Osteocyte (in vitro differentiated cells): ENCODE measurements around the gene LYZL2. TPM values are rescaled to one million over a fixed set of nuclear protein-coding genes. Genes with fewer than 3 reads are reported as not detected.
"Not testable (repeated sequence)": the region's sequence is repeated elsewhere in the genome, so short reads cannot be mapped to it uniquely, and the experiment has no call there.

Source experiments
- DNase-seq: peaks from one replicate; pipeline ENCODE4 v3.0.0; 2021; ENCODE audit warnings: mixed read lengths; ENCODE audit not compliant: unreplicated experiment; ENCODE audit errors: extremely low spot score
- H3K27ac Mint-ChIP-seq: one replicate; pipeline ENCODE4 v1.8.0; 2021; ENCODE audit warnings: mild to moderate bottlenecking, mixed read lengths; ENCODE audit not compliant: unreplicated experiment
- H3K27me3 Mint-ChIP-seq: one replicate; pipeline ENCODE4 v1.8.0; 2021; ENCODE audit warnings: mixed read lengths; ENCODE audit not compliant: unreplicated experiment
- H3K36me3 Mint-ChIP-seq: one replicate; pipeline ENCODE4 v1.8.0; 2021; ENCODE audit warnings: mixed read lengths; ENCODE audit not compliant: unreplicated experiment
- H3K4me1 Mint-ChIP-seq: one replicate; pipeline ENCODE4 v1.8.0; 2021; ENCODE audit warnings: mixed read lengths; ENCODE audit not compliant: unreplicated experiment
- H3K4me3 Mint-ChIP-seq: one replicate; pipeline ENCODE4 v1.8.0; 2021; ENCODE audit warnings: mild to moderate bottlenecking, moderate library complexity, mixed read lengths; ENCODE audit not compliant: unreplicated experiment
- H3K9me3 Mint-ChIP-seq: one replicate; pipeline ENCODE4 v1.8.0; 2021; ENCODE audit warnings: mixed read lengths; ENCODE audit not compliant: unreplicated experiment
- total RNA-seq: library from RNA; stranded (reverse); gene quantifications from 2 replicates; pipeline ENCODE4 v1.2.1, GENCODE V29; 2021
- TF ChIP-seq, protein P1 (sequence below): fragments of 200-600 bp; sonication (generic); IDR thresholded peaks from 2 replicates; pipeline ENCODE4 v1.5.0; 2021; ENCODE audit warnings: antibody characterized with exemption, mild to moderate bottlenecking, moderate library complexity

Gene LYZL2
- total RNA-seq, 1 donor from 2014 or later = not detected

DNA sequence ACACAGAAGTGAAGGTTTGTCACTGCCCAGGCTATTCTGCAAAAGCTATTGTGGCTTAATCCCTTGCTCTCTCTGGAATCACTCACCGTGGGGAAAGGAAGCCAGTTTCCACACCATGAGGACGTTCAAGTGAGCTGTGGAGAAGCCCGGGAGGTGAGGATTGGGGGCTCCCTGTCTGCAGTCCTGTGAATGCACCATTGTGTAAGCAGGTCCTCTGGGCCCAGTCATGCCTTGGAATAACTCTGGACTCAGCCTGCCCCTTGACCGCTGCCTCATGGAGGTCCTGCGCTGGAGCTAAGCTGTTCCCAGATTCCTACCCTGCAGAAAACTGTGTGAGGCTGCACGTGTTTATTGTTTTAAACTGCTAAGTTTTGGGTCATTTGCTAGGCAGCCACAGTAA lies 33.5 kb downstream of the LYZL2 start:
- no peak overlapping the region for H3K4me3 Mint-ChIP-seq
- no peaks in the 10 kb centered on the region for H3K36me3 Mint-ChIP-seq

DNA sequence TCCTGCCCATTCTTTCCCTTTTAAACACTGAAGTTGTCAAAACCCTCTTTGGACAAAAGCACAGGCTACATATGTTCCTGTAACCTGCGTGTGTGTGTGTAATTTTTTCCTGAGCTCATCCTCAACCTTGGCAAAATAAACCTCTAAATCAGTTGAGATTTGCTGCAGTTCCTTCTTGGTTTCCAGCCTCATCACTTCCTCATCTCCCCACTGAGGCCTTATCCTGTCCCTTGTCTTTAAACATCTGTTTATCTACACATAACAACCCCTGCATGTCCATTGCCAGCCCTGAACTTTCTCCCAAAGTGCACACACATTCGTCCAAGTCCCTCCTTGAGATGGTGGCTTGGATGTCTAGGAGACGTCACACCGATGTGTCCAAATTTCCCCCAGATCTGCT lies 35.5 kb downstream of the LYZL2 start:
- Mint-ChIP-seq H3K4me3 (no peak overlapping the region), H3K27ac (no peak overlapping the region)

More for the DNA sequence above, 33.5 kb downstream of the LYZL2 start:
- DNase-seq = no peak
- no peak overlapping the region for H3K27ac Mint-ChIP-seq
- peaks cover 18% of the 10 kb centered on the region for H3K27me3 Mint-ChIP-seq
- H3K4me1 Mint-ChIP-seq = peaks cover 17% of the 10 kb centered on the region
- H3K9me3 Mint-ChIP-seq = no peaks in the 10 kb centered on the region
- TF ChIP-seq, protein P1, sequence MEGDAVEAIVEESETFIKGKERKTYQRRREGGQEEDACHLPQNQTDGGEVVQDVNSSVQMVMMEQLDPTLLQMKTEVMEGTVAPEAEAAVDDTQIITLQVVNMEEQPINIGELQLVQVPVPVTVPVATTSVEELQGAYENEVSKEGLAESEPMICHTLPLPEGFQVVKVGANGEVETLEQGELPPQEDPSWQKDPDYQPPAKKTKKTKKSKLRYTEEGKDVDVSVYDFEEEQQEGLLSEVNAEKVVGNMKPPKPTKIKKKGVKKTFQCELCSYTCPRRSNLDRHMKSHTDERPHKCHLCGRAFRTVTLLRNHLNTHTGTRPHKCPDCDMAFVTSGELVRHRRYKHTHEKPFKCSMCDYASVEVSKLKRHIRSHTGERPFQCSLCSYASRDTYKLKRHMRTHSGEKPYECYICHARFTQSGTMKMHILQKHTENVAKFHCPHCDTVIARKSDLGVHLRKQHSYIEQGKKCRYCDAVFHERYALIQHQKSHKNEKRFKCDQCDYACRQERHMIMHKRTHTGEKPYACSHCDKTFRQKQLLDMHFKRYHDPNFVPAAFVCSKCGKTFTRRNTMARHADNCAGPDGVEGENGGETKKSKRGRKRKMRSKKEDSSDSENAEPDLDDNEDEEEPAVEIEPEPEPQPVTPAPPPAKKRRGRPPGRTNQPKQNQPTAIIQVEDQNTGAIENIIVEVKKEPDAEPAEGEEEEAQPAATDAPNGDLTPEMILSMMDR = no peak

DNA sequence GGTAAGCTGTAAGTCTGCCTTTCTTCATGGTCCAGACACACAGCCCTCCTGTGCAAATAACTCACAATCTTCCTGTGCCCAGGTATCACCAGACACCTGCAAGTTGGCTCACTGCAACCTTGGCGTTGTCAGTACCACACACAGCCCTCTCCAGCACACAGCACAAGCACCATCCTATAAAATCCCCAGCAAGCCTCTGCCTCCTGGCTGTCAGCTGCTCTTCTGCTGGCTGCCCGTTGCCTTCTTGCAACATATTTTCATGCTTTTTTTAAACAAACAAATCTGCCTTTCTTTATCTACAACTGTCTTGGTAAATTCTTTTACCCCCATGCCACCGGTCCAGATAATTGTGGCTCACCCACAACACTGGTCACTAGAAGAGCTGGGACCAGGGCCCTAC lies 36.8 kb downstream of the LYZL2 start:
- not testable (repeated sequence) for H3K27ac Mint-ChIP-seq, DNase-seq, H3K36me3 Mint-ChIP-seq, H3K4me3 Mint-ChIP-seq, H3K9me3 Mint-ChIP-seq
- Mint-ChIP-seq H3K27me3 (peaks cover 23% of the 10 kb centered on the region), H3K4me1 (peaks cover 14% of the 10 kb centered on the region)

More for the DNA sequence above, 35.5 kb downstream of the LYZL2 start:
- TF ChIP-seq, protein P1 = no peak
- no peaks in the 10 kb centered on the region for H3K9me3 Mint-ChIP-seq
- no peaks in the 10 kb centered on the region for H3K36me3 Mint-ChIP-seq
- peaks cover 17% of the 10 kb centered on the region for H3K4me1 Mint-ChIP-seq
- H3K27me3 Mint-ChIP-seq = peaks cover 23% of the 10 kb centered on the region
- peak; percentile 56 for DNase-seq

DNA sequence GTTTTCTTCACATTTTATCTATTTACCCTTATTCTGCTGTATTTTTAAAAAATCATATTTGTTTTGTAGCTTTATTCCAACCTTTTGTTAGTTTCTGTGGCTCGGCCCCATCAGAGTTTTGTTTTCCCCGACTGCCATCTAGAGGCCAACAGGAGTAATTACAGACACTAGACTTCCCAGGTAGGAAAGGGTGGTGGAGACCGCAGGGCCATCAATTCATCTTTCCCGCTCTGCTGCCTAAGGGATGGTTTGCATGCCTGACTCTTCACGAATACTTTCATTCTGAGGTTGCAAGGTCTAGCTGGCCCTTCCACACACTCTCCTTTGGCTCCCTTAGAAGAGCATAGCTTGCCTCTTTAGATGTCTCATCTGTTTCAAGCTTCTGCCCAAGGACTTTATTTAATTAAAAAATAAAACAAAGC lies 38.3 kb downstream of the LYZL2 start:
- H3K36me3 Mint-ChIP-seq = no peaks in the 10 kb centered on the region
- TF ChIP-seq, protein P1 = peak; percentile 83
- no peak overlapping the region for H3K4me3 Mint-ChIP-seq
- H3K4me1 Mint-ChIP-seq = peaks cover under 1% of the 10 kb centered on the region
- H3K27ac Mint-ChIP-seq = no peak overlapping the region
- peaks cover 23% of the 10 kb centered on the region for H3K27me3 Mint-ChIP-seq
- no peak for DNase-seq
- H3K9me3 Mint-ChIP-seq = no peaks in the 10 kb centered on the region

DNA sequence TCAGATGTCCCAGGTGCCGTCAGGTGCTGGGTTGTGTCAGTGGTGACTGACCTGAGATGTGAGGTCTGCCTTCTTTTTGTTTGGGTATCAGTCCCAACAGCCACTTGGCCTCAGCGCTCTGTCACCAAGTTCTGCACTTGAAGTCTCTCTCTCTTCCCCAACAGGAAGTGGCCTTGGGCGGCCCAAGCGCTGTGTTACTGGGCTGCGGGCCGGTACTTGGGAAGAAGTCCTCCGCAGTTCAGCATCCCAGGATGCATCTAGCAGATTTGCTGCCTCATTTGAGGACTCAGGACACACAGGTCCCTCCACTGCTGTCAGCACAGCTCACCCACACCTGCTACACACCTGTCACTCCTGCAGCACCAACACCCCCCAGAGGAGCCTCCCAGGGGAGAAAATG lies 40.1 kb downstream of the LYZL2 start:
- Mint-ChIP-seq H3K36me3 (no peaks in the 10 kb centered on the region), H3K4me3 (no peak overlapping the region), H3K27ac (no peak overlapping the region), H3K27me3 (peaks cover 21% of the 10 kb centered on the region), H3K4me1 (no peaks in the 10 kb centered on the region), H3K9me3 (no peaks in the 10 kb centered on the region)
- TF ChIP-seq, protein P1 = no peak
- DNase-seq = no peak

DNA sequence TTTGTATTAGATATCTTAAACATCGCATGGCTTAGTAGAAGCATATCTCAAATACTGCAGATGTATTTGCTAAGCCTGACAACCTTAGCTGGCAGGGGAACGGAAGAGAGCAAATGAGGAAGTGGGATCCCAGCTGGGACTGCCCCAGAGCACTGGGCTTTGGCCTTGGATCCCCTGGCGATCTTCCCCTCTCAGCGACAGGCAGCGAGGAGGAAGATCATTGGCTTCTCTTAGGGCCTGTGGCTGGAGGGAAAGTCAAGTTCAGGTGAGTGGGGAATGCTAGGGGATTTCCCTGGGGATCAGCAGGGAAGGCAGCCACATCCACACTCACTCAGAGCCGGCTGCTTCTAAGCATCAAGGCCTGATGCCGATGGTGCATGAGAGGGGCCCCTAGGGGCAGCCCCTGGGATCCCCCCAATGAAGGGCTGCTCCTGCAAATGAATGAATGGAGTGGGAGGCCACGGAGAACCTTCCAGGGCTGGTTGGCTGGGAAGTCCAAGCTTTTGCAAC lies 42.0 kb downstream of the LYZL2 start:
- no peak overlapping the region for H3K27ac Mint-ChIP-seq
- peaks cover 12% of the 10 kb centered on the region for H3K4me1 Mint-ChIP-seq
- DNase-seq = no peak
- no peaks in the 10 kb centered on the region for H3K36me3 Mint-ChIP-seq
- no peaks in the 10 kb centered on the region for H3K9me3 Mint-ChIP-seq
- TF ChIP-seq, protein P1 = no peak
- no peak overlapping the region for H3K4me3 Mint-ChIP-seq
- peaks cover 7% of the 10 kb centered on the region for H3K27me3 Mint-ChIP-seq
